H9 (cell line): ENCODE results near the gene MTHFD1L. TPM values are rescaled to one million over a fixed set of nuclear protein-coding genes. Genes with fewer than 3 reads are reported as not detected.

Source experiments
- DNase-seq: peaks from one replicate; pipeline ENCODE4 v3.0.0-alpha.2; 2017
- H2AFZ ChIP-seq: one replicate; pipeline ENCODE4 v1.6.1; 2013; ENCODE audit warnings: mild to moderate bottlenecking, low read length, control low read depth, moderate library complexity
- H2AK5ac ChIP-seq: 2 replicates; pipeline ENCODE4 v1.6.1; 2013; ENCODE audit warnings: low read length, control low read depth, mixed read lengths; ENCODE audit not compliant: insufficient read length
- H2BK120ac ChIP-seq: one replicate; pipeline ENCODE4 v1.6.1; 2013; ENCODE audit warnings: low read depth, mild to moderate bottlenecking, low read length, control low read depth, inconsistent platforms; ENCODE audit not compliant: poor library complexity, severe bottlenecking
- H2BK12ac ChIP-seq: 2 replicates; pipeline ENCODE4 v1.6.1; 2013; ENCODE audit warnings: low read length, control low read depth, mixed read lengths, low read depth; ENCODE audit not compliant: insufficient read length
- H2BK15ac ChIP-seq: 2 replicates; pipeline ENCODE4 v1.6.1; 2013; ENCODE audit warnings: low read depth, low read length, control low read depth
- H2BK20ac ChIP-seq: one replicate; pipeline ENCODE4 v1.6.1; 2013; ENCODE audit warnings: low read depth, mild to moderate bottlenecking, low read length, control low read depth, inconsistent platforms; ENCODE audit not compliant: poor library complexity, severe bottlenecking
- H2BK5ac ChIP-seq: 2 replicates; pipeline ENCODE4 v1.6.1; 2013; ENCODE audit warnings: low read length, control low read depth, mixed read lengths; ENCODE audit not compliant: insufficient read length
- H3K14ac ChIP-seq: 2 replicates; pipeline ENCODE4 v1.6.1; 2013; ENCODE audit warnings: low read length, control low read depth; ENCODE audit not compliant: insufficient read depth
- H3K18ac ChIP-seq: 2 replicates; pipeline ENCODE4 v1.6.1; 2013; ENCODE audit warnings: low read depth, mild to moderate bottlenecking, mixed read lengths, low read length, control low read depth; ENCODE audit not compliant: insufficient read length
- H3K23ac ChIP-seq: 2 replicates; pipeline ENCODE4 v1.6.1; 2013; ENCODE audit warnings: low read length, control low read depth, mixed read lengths, low read depth; ENCODE audit not compliant: insufficient read length
- H3K23me2 ChIP-seq: 2 replicates; pipeline ENCODE4 v1.6.1; 2013; ENCODE audit warnings: low read depth, mild to moderate bottlenecking, mixed read lengths, low read length, control low read depth; ENCODE audit not compliant: insufficient read length, poor library complexity, severe bottlenecking
- H3K27ac ChIP-seq: 2 replicates; pipeline ENCODE4 v1.5.1; 2013; ENCODE audit warnings: low read length, control low read depth, mixed read lengths, low read depth; ENCODE audit not compliant: insufficient read length
- H3K27me3 ChIP-seq: 2 replicates; pipeline ENCODE4 v1.6.1; 2013; ENCODE audit warnings: low read length, control low read depth, inconsistent platforms; ENCODE audit not compliant: insufficient read depth
- H3K4ac ChIP-seq: 2 replicates; pipeline ENCODE4 v1.6.1; 2013; ENCODE audit warnings: low read depth, mild to moderate bottlenecking, control low read depth, inconsistent platforms, low read length, moderate library complexity
- H3K4me1 ChIP-seq: 2 replicates; pipeline ENCODE4 v1.6.1; 2013; ENCODE audit warnings: low read length, control low read depth, inconsistent platforms; ENCODE audit not compliant: insufficient read depth
- H3K4me2 ChIP-seq: 2 replicates; pipeline ENCODE4 v1.6.1; 2013; ENCODE audit warnings: low read length, control low read depth, mixed read lengths; ENCODE audit not compliant: insufficient read length, insufficient read depth
- H3K56ac ChIP-seq: 2 replicates; pipeline ENCODE4 v1.6.1; 2013; ENCODE audit warnings: low read depth, mild to moderate bottlenecking, mixed read lengths, low read length, control low read depth; ENCODE audit not compliant: insufficient read length
- H3K79me1 ChIP-seq: 2 replicates; pipeline ENCODE4 v1.6.1; 2013; ENCODE audit warnings: low read depth, mild to moderate bottlenecking, moderate library complexity, low read length, control low read depth, inconsistent platforms; ENCODE audit not compliant: insufficient read depth, poor library complexity, severe bottlenecking
- H3K79me2 ChIP-seq: 2 replicates; pipeline ENCODE4 v1.6.1; 2013; ENCODE audit warnings: low read length, control low read depth, inconsistent platforms; ENCODE audit not compliant: insufficient read depth
- H3K9ac ChIP-seq: 2 replicates; pipeline ENCODE4 v1.6.1; 2013; ENCODE audit warnings: low read length, control low read depth, mixed read lengths; ENCODE audit not compliant: insufficient read length; ENCODE audit errors: extremely low read depth
- H3K9me3 ChIP-seq: one replicate; pipeline ENCODE4 v1.6.1; 2013; ENCODE audit warnings: low read depth, low read length, inconsistent platforms; ENCODE audit not compliant: control insufficient read depth
- H3T11ph ChIP-seq: one replicate; pipeline ENCODE4 v1.6.1; 2013; ENCODE audit warnings: mild to moderate bottlenecking, low read length, control low read depth, inconsistent platforms
- H4K20me1 ChIP-seq: one replicate; pipeline ENCODE4 v1.6.1; 2013; ENCODE audit not compliant: control insufficient read depth, insufficient read length, insufficient read depth
- H4K5ac ChIP-seq: 2 replicates; pipeline ENCODE4 v1.6.1; 2013; ENCODE audit warnings: low read depth, mild to moderate bottlenecking, mixed read lengths, low read length, control low read depth; ENCODE audit not compliant: insufficient read length
- H4K8ac ChIP-seq: replicated peaks from 2 replicates; pipeline ENCODE4 v1.6.1; 2013; ENCODE audit warnings: low read length, control low read depth, mixed read lengths, low read depth; ENCODE audit not compliant: insufficient read length
- H4K91ac ChIP-seq: 2 replicates; pipeline ENCODE4 v1.6.1; 2013; ENCODE audit warnings: low read depth, mild to moderate bottlenecking, moderate library complexity, mixed read lengths, low read length, control low read depth; ENCODE audit not compliant: insufficient read length
- H3K27ac Mint-ChIP-seq, 3 experiments: 2 replicates in 2 of 3; 3 replicates in 1 of 3; pipeline ENCODE4 v1.8.0; 2020 to 2021; ENCODE audit warnings: mixed read lengths in 3 of 3, mild to moderate bottlenecking in 1 of 3, moderate library complexity in 1 of 3
- H3K27me3 Mint-ChIP-seq: 2 replicates; pipeline ENCODE4 v1.8.0; 2021; ENCODE audit warnings: low read depth, mild to moderate bottlenecking, moderate library complexity, mixed read lengths
- H3K36me3 Mint-ChIP-seq, 3 experiments: 2 replicates in 2 of 3; 3 replicates in 1 of 3; pipeline ENCODE4 v1.8.0; 2020 to 2021; ENCODE audit warnings: low read depth in 3 of 3, mixed read lengths in 3 of 3; ENCODE audit not compliant: insufficient read depth in 1 of 3
- H3K4me1 Mint-ChIP-seq, 2 experiments: 2 replicates each; pipeline ENCODE4 v1.8.0; 2020; ENCODE audit warnings: mixed read lengths in 2 of 2
- H3K4me3 Mint-ChIP-seq, 2 experiments: 2 replicates in 1 of 2; 3 replicates in 1 of 2; pipeline ENCODE4 v1.8.0; 2020 to 2021; ENCODE audit warnings: mild to moderate bottlenecking in 2 of 2, mixed read lengths in 2 of 2, moderate library complexity in 1 of 2
- H3K9me3 Mint-ChIP-seq, 2 experiments: 2 replicates in 1 of 2; 3 replicates in 1 of 2; pipeline ENCODE4 v1.8.0; 2020; ENCODE audit warnings: mild to moderate bottlenecking in 2 of 2, mixed read lengths in 2 of 2, moderate library complexity in 1 of 2
- CTCF ChIP-seq: fragments of 200-600 bp; sonication (generic); conservative IDR thresholded peaks from 3 replicates; pipeline ENCODE4 v1.8.0; 2021; ENCODE audit warnings: antibody characterized with exemption, mild to moderate bottlenecking
- WGBS: extraction: QIAGEN DNeasy Blood & Tissue Kit; methylation state at CpG from one replicate; pipeline ENCODE4 v1.1.7; 2013; ENCODE audit warnings: missing lambda C conversion rate, low lambda C conversion rate, mixed read lengths; ENCODE audit not compliant: insufficient read length; ENCODE audit errors: extremely low coverage; 5-methylcytosine and 5-hydroxymethylcytosine counted together
- total RNA-seq: library from RNA; stranded (reverse); gene quantifications from 2 replicates; pipeline ENCODE4 v1.2.1, GENCODE V29; 2021

The MTHFD1L gene
- total RNA-seq, 1 experiment from 2014 or later = 90.2 TPM

DNA sequence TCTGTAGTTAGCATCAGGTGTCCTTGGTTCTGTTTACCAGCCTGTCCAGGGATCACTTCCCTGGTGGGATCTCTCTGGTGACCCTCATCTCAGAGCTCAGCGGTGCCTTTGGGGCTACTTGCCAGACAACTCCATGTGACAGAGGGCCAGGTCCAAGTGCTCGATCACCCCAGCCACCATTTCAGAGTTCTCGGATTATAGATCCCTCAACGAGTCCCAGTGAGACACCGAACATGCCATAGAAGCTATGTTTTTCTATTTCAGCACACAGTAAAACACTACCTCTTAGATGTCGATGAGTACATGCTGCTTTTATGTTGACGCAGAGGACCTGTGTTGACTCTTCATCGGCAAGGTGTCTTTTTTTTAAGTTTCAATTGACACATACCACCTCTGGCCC is 204.1 kb downstream of the MTHFD1L start:
- Histone ChIP-seq H3K23me2 (no peaks in the 10 kb centered on the region), H2BK5ac (no peak overlapping the region), H4K91ac (no peak overlapping the region), H2AK5ac (no peak overlapping the region), H2BK120ac (no peak overlapping the region), H3K79me2 (no peaks in the 10 kb centered on the region), H4K5ac (no peak overlapping the region), H3K56ac (no peak overlapping the region), H3K14ac (no peak overlapping the region), H3T11ph (no peak overlapping the region), H3K18ac (no peak overlapping the region), H2BK20ac (no peak overlapping the region), H2AFZ (no peak overlapping the region), H2BK12ac (no peak overlapping the region), H3K27ac (no peak overlapping the region), H3K4ac (no peak overlapping the region), H3K79me1 (no peaks in the 10 kb centered on the region), H3K9me3 (no peaks in the 10 kb centered on the region), H2BK15ac (no peak overlapping the region), H3K9ac (no peak overlapping the region), H3K23ac (no peak overlapping the region), H3K4me2 (no peak overlapping the region), H3K4me1 (no peaks in the 10 kb centered on the region), H4K20me1 (no peaks in the 10 kb centered on the region), H3K27me3 (no peaks in the 10 kb centered on the region), H4K8ac (no peak overlapping the region)
- H3K27ac Mint-ChIP-seq = no peak overlapping the region; a peak in 1 of 7 replicates
- peaks cover 0 to 21% (median 11%) of the 10 kb centered on the region in 3 experiments; a peak in 6 of 7 replicates for H3K36me3 Mint-ChIP-seq
- H3K27me3 Mint-ChIP-seq = no peaks in the 10 kb centered on the region
- TF ChIP-seq CTCF = no peak
- WGBS = no CpG with 5 or more reads among the region's 8 CpGs
- no peak overlapping the region for H3K4me3 Mint-ChIP-seq
- DNase-seq = no peak
- H3K9me3 Mint-ChIP-seq = no peaks in the 10 kb centered on the region
- H3K4me1 Mint-ChIP-seq = no peaks in the 10 kb centered on the region
